Activated T-helper 17 cell treated with anti-CD3 and anti-CD28 coated beads, Interleukin-2, amount 50 U/mL, for 72 hours (primary cell): Measurements from ENCODE around the gene GSKIP. TPM values are rescaled to one million over a fixed set of nuclear protein-coding genes. Genes with fewer than 3 reads are reported as not detected.
A peak's percentile ranks its signal among the peaks of the same experiment; 100 is the strongest.
"Not testable (repeated sequence)": the region's sequence is repeated elsewhere in the genome, so short reads cannot be mapped to it uniquely, and the experiment has no call there.

ENCODE experiments used
- ATAC-seq: fragments of 150-1000 bp; cut with Tn5 transposase; replicated peaks from 2 replicates; pipeline ENCODE4 v1.10.0; 2021; ENCODE audit warnings: mild to moderate bottlenecking, moderate library complexity
- H3K27ac Mint-ChIP-seq: one replicate; pipeline ENCODE4 v1.8.0; 2022; ENCODE audit warnings: mixed read lengths
- H3K27me3 Mint-ChIP-seq: one replicate; pipeline ENCODE4 v1.8.0; 2022; ENCODE audit warnings: mixed read lengths
- H3K36me3 Mint-ChIP-seq: one replicate; pipeline ENCODE4 v1.8.0; 2022; ENCODE audit warnings: low read depth, mild to moderate bottlenecking, mixed read lengths
- H3K4me1 Mint-ChIP-seq: one replicate; pipeline ENCODE4 v1.8.0; 2022; ENCODE audit warnings: mixed read lengths
- H3K4me3 Mint-ChIP-seq: one replicate; pipeline ENCODE4 v1.8.0; 2022; ENCODE audit warnings: mild to moderate bottlenecking, mixed read lengths
- H3K9me3 Mint-ChIP-seq: one replicate; pipeline ENCODE4 v1.8.0; 2022; ENCODE audit warnings: mixed read lengths
- total RNA-seq, 2 donors: library from RNA; stranded (reverse); gene quantifications; one replicate each; pipeline ENCODE4 v1.2.3, GENCODE V29; 2022

Gene GSKIP
- 10 to 100 TPM in 1 of 2 donors, 1 to 10 TPM in 1; 8.8 to 19.8 TPM for total RNA-seq

DNA sequence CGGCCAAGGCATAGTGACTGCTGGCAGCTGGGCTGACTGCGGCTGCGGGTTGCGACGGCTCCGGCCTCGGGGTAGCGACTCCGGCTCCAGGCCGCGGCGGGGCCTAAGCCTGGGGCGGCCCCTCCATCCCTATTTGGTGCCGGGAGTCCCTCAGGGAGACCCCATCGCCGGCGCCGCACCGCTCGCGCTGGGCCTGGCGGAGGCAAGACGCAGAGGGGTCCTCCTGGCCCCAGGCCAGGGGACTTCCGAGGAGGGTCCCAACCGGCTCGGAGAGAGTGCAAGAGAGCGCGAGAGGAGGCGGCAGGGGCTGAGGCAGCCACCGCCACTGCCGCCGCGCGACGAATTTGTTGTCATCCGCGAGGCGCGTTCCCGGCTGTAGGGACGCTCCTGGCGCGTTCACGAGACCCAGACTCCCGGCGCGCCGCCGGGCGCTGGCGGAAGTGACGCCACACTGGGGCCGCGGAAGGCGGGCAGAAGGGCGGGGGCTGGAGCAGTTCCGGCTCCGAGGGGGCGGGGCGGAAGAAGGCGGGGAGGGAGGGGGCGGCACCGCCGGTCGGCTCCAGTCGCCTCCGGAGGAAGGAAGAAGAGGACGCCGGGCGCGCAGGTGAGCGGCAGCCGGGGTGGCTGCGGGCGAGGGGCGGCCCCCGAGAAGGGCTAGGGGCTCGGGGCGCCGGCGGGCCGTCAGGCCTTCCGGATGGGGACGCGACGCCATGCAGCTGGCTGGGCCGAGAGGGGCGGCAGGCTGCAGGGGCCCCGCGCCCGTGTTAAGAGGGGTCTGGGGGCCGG, at the start of gene GSKIP, which contains the start of gene ATG2B:
GSKIP (plus strand) TSS at position 562 of the 786 bp plus-strand sequence. CDS start 18,722 bp downstream, outside the sequence.
ATG2B (minus strand) TSS at position 377 of the 786 bp plus-strand sequence; CDS start at position 12, 365 bp downstream.
- Mint-ChIP-seq H3K4me1 (peaks cover 28% of the 10 kb centered on the region), H3K36me3 (peaks cover 6% of the 10 kb centered on the region), H3K9me3 (no peaks in the 10 kb centered on the region), H3K27ac (peak within 1 kb of the TSS; percentile 93), H3K4me3 (peak within 1 kb of the TSS; percentile 91), H3K27me3 (no peaks in the 10 kb centered on the region)
- ATAC-seq: peak; percentile 85

DNA sequence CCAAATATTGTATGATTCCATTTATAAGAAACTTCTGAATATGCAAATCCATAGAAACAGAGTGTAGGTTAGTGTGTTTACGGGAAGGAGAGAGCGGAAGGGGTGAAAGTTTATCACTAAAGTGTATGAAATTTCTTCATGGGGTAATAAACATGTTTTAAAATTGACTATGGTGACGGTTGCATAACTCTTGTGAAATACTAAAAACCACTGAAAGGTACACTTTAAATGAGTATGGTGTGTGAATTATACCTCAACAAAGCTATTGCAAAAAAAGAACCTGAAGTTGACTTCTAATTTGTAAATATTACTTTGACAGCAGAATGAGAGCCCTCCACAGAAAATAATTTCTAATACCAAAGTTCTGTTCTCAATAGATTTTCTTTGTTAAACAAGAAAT, 47.2 kb upstream of the GSKIP start:
- Mint-ChIP-seq H3K27me3 (no peaks in the 10 kb centered on the region), H3K4me3 (no peak overlapping the region), H3K36me3 (peaks cover 93% of the 10 kb centered on the region), H3K27ac (peak overlapping the region; percentile 20), H3K9me3 (no peaks in the 10 kb centered on the region), H3K4me1 (peaks cover 6% of the 10 kb centered on the region)
- ATAC-seq: no peak

GRCh38 chr14:96318836-96319235, 44.5 kb upstream of the GSKIP start:
- Mint-ChIP-seq H3K36me3 (peaks cover 90% of the 10 kb centered on the region), H3K4me3 (no peak overlapping the region), H3K27ac (no peak overlapping the region), H3K9me3 (no peaks in the 10 kb centered on the region), H3K27me3 (no peaks in the 10 kb centered on the region), H3K4me1 (peaks cover 11% of the 10 kb centered on the region)
- no peak for ATAC-seq

DNA sequence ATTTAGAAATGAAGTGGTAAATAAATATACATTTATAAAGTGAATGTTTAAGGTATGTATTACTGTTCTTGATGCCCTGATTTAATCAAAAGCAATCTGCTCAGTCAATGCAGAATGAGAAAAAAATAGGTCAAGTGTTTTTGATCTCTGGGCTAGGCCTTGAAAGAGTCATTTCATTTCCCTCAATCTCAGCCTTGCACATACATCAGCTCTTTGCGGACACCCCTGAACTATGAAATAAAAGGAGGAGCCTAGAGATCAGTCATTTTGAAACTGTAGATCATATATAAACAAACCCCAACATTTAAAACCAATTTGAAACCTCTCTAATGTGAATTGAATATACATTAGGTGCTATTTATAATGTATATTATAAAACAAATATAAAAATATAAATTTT, 42.7 kb upstream of the GSKIP start:
- H3K36me3 Mint-ChIP-seq: peaks cover 90% of the 10 kb centered on the region
- H3K9me3 Mint-ChIP-seq: no peaks in the 10 kb centered on the region
- peak overlapping the region; percentile 12 for H3K4me3 Mint-ChIP-seq
- ATAC-seq: peak; percentile 96
- H3K4me1 Mint-ChIP-seq: peaks cover 11% of the 10 kb centered on the region
- H3K27ac Mint-ChIP-seq: peak overlapping the region; percentile 81
- H3K27me3 Mint-ChIP-seq: no peaks in the 10 kb centered on the region

- ATAC-seq: no peak
- H3K36me3 Mint-ChIP-seq: peaks cover 87% of the 10 kb centered on the region
- H3K9me3 Mint-ChIP-seq: no peaks in the 10 kb centered on the region
- H3K27me3 Mint-ChIP-seq: no peaks in the 10 kb centered on the region
- H3K27ac Mint-ChIP-seq: no peak overlapping the region
- H3K4me1 Mint-ChIP-seq: peaks cover 11% of the 10 kb centered on the region
- no peak overlapping the region for H3K4me3 Mint-ChIP-seq
Measured at GRCh38 chr14:96324219-96324618, 39.1 kb upstream of the GSKIP start.

DNA sequence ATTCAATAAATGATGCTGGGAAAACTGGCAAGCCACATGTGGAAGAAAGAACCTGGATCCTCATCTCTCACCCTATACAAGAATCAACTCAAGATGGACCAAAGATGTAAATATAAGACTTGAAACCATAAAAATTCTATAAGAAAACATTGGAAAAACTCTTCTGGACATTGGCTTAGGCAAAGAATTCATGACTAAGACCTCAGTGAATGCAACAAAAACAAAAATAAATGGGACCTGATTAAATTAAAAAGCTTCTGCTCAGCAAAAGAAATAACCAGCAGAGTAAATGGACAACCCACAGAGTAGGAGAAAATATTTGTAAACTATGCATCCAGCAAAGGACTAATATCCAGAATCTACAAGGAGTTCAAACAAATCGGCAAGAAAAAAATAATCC, 24.8 kb upstream of the GSKIP start:
- ATAC-seq: no peak
- Mint-ChIP-seq H3K4me3 (no peak overlapping the region), H3K4me1 (no peaks in the 10 kb centered on the region)

DNA sequence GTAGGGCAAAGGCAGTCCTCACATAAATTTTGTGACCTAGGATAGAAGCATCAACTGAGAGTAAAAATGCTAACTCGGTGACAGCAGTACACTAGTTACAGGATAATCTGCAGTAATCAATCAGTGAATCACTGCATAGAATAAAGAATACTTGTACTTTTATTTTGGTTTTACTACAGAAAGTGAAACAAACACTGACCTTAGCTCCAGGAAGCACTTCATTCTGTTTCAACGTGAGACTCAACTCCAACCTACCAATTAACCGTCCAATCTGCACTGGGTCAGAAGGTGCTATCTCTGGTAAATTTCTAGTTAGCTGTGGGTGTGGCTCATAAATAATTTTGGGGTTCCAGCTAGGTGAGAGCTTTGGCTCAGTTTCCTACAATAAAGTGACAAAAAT, 22.0 kb upstream of the GSKIP start:
- Mint-ChIP-seq H3K4me3 (no peak overlapping the region), H3K4me1 (no peaks in the 10 kb centered on the region), H3K9me3 (no peaks in the 10 kb centered on the region), H3K27me3 (no peaks in the 10 kb centered on the region), H3K27ac (no peak overlapping the region), H3K36me3 (peaks cover 71% of the 10 kb centered on the region)
- no peak for ATAC-seq

More for the DNA sequence above, 24.8 kb upstream of the GSKIP start:
- Mint-ChIP-seq H3K36me3 (peaks cover 80% of the 10 kb centered on the region), H3K27ac (no peak overlapping the region), H3K27me3 (no peaks in the 10 kb centered on the region), H3K9me3 (no peaks in the 10 kb centered on the region)

- H3K27ac Mint-ChIP-seq: no peak overlapping the region
- no peaks in the 10 kb centered on the region for H3K27me3 Mint-ChIP-seq
- no peak for ATAC-seq
- H3K4me3 Mint-ChIP-seq: no peak overlapping the region
- H3K4me1 Mint-ChIP-seq: peaks cover 16% of the 10 kb centered on the region
- H3K9me3 Mint-ChIP-seq: no peaks in the 10 kb centered on the region
- H3K36me3 Mint-ChIP-seq: peaks cover 48% of the 10 kb centered on the region
Measured at GRCh38 chr14:96345669-96346068, 17.7 kb upstream of the GSKIP start.

GRCh38 chr14:96347957-96348356, 15.4 kb upstream of the GSKIP start:
- peaks cover 16% of the 10 kb centered on the region for H3K4me1 Mint-ChIP-seq
- ATAC-seq, H3K4me3 Mint-ChIP-seq, H3K27ac Mint-ChIP-seq, H3K9me3 Mint-ChIP-seq, H3K27me3 Mint-ChIP-seq: not testable (repeated sequence)
- peaks cover 26% of the 10 kb centered on the region for H3K36me3 Mint-ChIP-seq

DNA sequence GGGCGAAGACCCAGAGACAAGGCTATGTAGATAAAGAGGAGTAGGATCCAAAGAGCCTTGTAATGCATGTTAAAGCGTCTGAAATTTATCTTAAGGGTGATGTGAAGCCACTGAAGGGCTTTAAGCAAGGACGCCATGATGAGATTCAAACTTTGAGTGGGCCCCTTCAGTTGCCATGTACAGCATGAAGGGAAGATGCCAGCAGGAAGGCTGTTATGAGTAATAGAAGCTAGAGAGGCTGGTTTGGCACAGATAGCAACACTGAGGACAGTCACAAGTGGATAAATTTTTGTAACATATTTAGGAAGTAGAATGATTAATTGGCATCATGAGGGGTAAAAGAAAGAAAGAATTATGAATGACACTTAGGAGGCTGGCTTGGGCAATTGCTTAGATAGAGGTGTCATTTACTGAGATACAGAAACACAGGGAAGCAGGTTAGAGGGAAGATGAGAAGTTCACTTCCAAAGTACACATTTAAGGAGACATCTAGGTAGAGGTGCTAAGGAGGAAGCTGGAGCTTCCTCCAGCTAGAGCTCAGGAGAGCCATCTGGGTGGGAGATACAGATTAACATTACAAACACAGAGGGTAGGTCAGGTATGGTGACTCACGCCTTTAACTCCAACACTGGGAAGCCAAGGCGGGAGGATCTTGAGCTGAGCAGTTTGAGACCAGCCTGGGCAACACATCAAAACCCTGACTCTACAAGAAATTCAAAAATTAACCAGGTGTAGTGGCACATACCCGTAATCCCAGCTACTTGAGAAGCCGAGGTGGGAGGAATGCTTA, 13.8 kb upstream of the GSKIP start:
- ATAC-seq: peak; percentile 70
- Mint-ChIP-seq H3K9me3 (no peaks in the 10 kb centered on the region), H3K4me3 (no peak overlapping the region), H3K27ac (peak overlapping the region; percentile 31), H3K36me3 (peaks cover 29% of the 10 kb centered on the region), H3K4me1 (peaks cover 19% of the 10 kb centered on the region), H3K27me3 (no peaks in the 10 kb centered on the region)

GRCh38 chr14:96351986-96352385, 11.3 kb upstream of the GSKIP start:
- Mint-ChIP-seq H3K27ac (no peak overlapping the region), H3K4me1 (peaks cover 21% of the 10 kb centered on the region), H3K36me3 (peaks cover 21% of the 10 kb centered on the region), H3K9me3 (no peaks in the 10 kb centered on the region), H3K4me3 (no peak overlapping the region), H3K27me3 (no peaks in the 10 kb centered on the region)
- ATAC-seq: no peak

DNA sequence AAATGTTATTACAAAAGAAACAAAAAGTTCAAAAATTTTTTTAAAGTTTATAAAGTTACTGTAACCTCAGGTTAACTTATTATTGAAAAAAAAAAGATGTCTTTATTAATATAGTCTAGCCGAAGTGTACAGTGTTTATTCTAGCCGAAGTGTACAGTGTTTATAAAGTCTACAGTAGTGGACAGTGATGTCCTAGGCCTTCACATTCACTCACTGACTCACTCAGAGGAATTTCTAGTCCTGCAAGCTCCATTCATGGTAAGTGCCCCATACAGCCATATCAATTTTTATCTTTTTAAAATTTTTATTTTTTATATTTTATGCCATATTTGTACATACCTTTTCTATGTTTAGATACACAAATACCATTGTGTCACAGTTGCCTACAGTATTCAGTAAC, 10.6 kb upstream of the GSKIP start:
- H3K9me3 Mint-ChIP-seq: no peaks in the 10 kb centered on the region
- no peak for ATAC-seq
- peaks cover 18% of the 10 kb centered on the region for H3K4me1 Mint-ChIP-seq
- no peak overlapping the region for H3K27ac Mint-ChIP-seq
- H3K4me3 Mint-ChIP-seq: no peak overlapping the region
- H3K27me3 Mint-ChIP-seq: no peaks in the 10 kb centered on the region
- peaks cover 20% of the 10 kb centered on the region for H3K36me3 Mint-ChIP-seq

- ATAC-seq: no peak
- H3K36me3 Mint-ChIP-seq: peaks cover 19% of the 10 kb centered on the region
Measured at GRCh38 chr14:96354246-96354645, 9.1 kb upstream of the GSKIP start.

GRCh38 chr14:96357216-96357615, 6.1 kb upstream of the GSKIP start:
- Mint-ChIP-seq H3K4me3 (no peak overlapping the region), H3K36me3 (peaks cover 19% of the 10 kb centered on the region), H3K4me1 (peaks cover 25% of the 10 kb centered on the region), H3K9me3 (no peaks in the 10 kb centered on the region), H3K27ac (no peak overlapping the region), H3K27me3 (no peaks in the 10 kb centered on the region)
- no peak for ATAC-seq

More at GRCh38 chr14:96354246-96354645, 9.1 kb upstream of the GSKIP start:
- no peaks in the 10 kb centered on the region for H3K27me3 Mint-ChIP-seq
- H3K4me3 Mint-ChIP-seq: no peak overlapping the region
- H3K9me3 Mint-ChIP-seq: no peaks in the 10 kb centered on the region
- H3K4me1 Mint-ChIP-seq: peaks cover 14% of the 10 kb centered on the region
- no peak overlapping the region for H3K27ac Mint-ChIP-seq

DNA sequence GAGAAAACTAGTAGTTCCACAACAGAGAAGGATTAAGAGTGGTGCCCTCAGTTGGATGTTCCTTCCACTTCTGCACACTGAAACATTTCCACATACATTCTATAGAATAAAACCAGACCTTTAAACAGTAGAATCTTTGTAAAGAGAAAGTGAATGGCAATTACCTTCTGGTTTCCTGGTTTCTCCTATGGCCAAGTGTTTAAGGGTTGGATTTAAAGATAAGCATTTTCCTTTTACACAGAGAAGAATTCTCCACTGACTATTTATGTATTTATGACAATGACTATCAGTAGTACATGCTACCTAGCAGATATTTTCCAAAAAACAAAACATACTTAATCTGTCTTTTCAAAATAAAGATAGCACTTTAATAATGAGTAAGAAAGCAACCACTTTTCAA, 3.4 kb upstream of the GSKIP start:
- ATAC-seq: no peak
- Mint-ChIP-seq H3K27me3 (no peaks in the 10 kb centered on the region), H3K36me3 (peaks cover 13% of the 10 kb centered on the region), H3K27ac (no peak overlapping the region), H3K9me3 (no peaks in the 10 kb centered on the region), H3K4me1 (peaks cover 31% of the 10 kb centered on the region), H3K4me3 (no peak overlapping the region)
